AG10803 (cell line): ENCODE data around the gene SPR.

ENCODE experiments used
- DNase-seq: peaks from one replicate; pipeline ENCODE4 v3.0.0; 2010; ENCODE audit warnings: low read depth
- H3K4me3 ChIP-seq: 2 replicates; pipeline ENCODE4 v1.5.1; 2011; ENCODE audit warnings: mild to moderate bottlenecking, low read length, control low read depth
- TF ChIP-seq, protein P1 (sequence below): conservative IDR thresholded peaks from 2 replicates; pipeline ENCODE4 v1.5.1; 2011; ENCODE audit warnings: mild to moderate bottlenecking, low read length, control low read depth, inconsistent platforms

The SPR gene

DNA sequence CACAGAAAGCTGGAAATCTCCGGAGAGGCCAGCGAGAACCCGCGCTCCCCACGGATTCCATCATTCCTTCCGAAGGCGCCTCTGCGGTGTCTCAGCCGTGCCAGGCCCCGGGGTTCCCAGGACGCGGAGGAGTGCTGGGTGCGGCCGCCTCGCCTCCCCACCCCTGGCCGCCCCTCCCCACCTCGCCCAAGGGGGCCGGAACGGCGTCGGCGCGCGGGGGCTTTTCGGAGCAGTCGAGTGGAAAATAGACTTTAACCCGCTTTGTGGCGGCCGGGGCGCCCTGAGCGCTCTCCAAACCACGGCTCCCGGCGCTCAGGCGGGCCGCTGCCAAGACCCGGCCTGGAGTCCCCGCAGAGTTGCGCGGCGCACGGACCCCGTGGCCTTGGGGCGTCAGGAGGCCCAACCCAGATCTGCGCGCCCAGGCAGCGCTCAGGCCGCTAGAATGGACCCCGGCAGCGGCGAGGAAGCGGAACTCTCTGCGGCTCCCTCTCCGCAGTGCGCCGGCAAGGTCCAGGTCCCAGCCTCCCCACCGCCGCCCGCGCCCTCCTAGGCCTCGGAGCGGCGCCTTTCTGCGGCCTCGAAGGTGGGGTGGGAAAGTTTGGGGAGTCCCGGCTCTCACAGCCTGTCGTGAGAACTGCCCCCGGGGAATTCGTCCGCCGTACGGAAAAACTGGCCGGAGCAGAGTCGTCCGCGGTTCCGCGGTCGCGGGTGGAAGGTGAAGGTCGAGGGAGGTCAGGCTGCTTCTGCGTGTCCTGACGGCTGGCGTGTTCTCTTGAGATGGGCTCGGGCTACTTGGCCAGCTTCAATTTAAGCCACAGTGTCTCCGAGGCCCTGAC is 28.9 kb downstream of the SPR start:
- TF ChIP-seq, protein P1, sequence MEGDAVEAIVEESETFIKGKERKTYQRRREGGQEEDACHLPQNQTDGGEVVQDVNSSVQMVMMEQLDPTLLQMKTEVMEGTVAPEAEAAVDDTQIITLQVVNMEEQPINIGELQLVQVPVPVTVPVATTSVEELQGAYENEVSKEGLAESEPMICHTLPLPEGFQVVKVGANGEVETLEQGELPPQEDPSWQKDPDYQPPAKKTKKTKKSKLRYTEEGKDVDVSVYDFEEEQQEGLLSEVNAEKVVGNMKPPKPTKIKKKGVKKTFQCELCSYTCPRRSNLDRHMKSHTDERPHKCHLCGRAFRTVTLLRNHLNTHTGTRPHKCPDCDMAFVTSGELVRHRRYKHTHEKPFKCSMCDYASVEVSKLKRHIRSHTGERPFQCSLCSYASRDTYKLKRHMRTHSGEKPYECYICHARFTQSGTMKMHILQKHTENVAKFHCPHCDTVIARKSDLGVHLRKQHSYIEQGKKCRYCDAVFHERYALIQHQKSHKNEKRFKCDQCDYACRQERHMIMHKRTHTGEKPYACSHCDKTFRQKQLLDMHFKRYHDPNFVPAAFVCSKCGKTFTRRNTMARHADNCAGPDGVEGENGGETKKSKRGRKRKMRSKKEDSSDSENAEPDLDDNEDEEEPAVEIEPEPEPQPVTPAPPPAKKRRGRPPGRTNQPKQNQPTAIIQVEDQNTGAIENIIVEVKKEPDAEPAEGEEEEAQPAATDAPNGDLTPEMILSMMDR = no peak
- DNase-seq = no peak
- H3K4me3 ChIP-seq = no peak overlapping the region

DNA sequence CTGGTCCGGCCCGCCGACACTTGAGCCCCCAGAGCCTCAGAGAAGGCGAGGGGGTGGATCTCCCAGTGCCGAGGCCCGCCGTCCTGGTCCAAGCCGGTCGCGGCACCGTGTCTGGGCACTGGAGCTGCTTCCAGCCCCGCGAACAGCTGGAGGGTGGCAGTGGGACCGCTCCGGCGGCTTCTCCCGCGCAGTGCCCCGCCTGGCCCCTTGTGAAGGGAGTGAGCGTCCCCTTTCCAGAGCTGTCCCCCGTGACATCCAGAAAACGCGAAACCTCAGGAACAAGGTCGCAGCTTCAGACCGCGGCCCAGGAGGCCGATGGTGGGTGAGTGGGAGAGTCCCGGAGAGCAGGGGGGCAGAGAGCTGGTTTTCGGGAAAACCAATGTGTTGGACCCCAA is 29.5 kb downstream of the SPR start:
- no peak for DNase-seq
- TF ChIP-seq, protein P1 = no peak
- H3K4me3 ChIP-seq = no peak overlapping the region

DNA sequence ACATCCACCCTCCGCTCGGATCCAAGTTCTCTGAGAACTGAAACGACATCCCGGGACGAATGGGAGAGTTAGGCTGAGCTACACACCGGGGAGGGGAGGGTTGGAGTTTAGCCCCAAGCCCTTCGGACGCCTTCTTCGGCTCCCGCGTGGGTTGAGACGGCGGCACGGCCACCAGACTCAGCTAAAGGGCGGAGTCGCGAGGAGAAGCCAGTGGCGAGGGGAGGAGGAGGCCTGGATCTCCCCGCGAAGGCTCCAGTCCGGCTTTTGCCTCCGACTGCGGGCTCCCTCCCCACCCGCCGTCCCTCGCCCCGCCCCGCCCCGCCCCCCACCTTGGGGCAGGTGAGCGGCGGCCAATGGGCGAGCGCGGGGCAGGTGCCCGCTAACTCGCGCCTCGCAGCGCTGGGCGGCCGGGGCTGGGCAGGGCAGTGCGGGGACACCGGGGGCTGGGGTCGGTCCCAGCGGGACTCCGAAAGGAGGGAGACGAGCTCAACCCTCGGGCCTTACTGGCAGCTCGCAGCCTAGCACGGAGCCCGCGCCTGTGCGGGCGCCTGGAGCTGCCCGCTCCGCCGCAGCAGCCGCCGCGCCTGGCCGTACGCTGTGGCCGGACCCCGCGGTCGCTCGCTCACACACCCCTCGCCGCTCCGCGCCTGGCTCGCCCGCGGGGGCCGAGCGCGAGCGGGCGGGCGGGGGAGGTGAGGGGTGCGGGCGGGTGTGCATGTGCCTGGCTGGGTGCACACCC is 30.1 kb downstream of the SPR start, which contains the start of gene EMX1:
EMX1 (plus strand) TSS at position 382 of the 739 bp plus-strand sequence; CDS start at position 716, 334 bp downstream.
- TF ChIP-seq, protein P1 = no peak
- H3K4me3 ChIP-seq = no peak within 1 kb of the TSS
- DNase-seq = no peak

DNA sequence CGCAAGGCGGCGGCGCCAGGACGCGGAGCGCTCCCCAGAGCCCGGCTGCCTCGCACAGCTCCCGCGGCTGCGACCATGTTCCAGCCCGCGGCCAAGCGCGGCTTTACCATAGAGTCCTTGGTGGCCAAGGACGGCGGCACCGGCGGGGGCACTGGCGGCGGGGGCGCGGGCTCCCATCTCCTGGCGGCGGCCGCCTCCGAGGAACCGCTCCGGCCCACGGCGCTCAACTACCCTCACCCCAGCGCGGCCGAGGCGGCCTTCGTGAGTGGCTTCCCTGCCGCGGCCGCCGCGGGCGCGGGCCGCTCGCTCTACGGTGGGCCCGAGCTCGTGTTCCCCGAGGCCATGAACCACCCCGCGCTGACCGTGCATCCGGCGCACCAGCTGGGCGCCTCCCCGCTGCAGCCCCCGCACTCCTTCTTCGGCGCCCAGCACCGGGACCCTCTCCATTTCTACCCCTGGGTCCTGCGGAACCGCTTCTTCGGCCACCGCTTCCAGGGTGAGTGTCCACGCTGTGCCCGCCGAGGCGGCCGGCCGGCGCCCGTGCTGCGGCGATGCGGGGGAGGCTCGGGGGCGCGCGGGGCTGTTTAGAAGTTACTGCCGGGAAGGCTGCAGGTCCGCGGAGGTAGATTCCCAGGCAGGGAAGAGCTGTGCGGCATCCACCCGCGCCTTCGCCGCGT is 30.8 kb downstream of the SPR start:
- no peak for DNase-seq
- H3K4me3 ChIP-seq = no peak overlapping the region
- TF ChIP-seq, protein P1 = no peak

DNA sequence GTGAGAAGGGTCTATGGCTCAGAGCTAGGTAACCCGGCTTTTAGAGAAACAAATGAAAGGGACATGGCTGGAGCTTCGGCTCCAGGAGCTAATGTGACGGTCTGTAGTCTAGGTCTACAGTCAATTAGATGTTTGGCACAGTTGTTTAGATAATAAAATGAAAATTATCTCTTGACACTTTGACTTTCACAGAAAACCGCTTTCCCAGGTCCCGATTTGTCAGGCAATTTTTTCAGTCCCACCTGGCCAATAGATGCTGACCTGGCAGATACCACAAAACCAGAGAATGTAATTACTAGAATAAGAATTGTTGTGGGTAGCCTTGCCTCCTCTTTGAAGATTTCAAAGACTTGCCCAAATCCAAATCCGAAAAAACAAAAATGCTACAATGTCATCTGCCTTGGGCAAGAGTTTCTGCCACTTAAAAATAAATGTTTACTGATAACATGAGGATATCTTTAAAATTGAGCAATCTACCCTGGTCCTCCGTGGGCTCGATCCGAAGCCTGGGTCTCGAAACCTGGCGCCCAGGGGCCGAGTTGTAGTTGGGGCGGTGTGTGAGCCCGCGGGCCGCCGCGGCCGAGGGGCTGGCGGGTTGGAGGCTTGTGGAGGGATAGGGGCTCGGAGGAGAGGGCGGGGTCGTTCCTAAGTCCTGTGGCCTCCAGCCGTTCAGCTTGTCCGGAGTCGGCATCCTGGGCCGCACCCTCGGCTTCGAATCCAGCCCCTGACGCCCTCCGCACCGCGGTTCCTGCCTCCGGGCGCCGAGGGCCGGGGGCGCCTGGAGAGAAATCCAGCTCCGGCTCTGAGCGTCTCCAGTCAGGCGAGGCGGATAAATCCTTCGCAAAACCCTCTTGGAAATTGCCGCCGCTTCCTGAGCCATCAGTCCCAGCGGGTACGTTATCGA is 32.5 kb downstream of the SPR start:
- H3K4me3 ChIP-seq = no peak overlapping the region; the same call in 1 of the 2 replicates
- TF ChIP-seq, protein P1 = no peak
- no peak for DNase-seq

DNA sequence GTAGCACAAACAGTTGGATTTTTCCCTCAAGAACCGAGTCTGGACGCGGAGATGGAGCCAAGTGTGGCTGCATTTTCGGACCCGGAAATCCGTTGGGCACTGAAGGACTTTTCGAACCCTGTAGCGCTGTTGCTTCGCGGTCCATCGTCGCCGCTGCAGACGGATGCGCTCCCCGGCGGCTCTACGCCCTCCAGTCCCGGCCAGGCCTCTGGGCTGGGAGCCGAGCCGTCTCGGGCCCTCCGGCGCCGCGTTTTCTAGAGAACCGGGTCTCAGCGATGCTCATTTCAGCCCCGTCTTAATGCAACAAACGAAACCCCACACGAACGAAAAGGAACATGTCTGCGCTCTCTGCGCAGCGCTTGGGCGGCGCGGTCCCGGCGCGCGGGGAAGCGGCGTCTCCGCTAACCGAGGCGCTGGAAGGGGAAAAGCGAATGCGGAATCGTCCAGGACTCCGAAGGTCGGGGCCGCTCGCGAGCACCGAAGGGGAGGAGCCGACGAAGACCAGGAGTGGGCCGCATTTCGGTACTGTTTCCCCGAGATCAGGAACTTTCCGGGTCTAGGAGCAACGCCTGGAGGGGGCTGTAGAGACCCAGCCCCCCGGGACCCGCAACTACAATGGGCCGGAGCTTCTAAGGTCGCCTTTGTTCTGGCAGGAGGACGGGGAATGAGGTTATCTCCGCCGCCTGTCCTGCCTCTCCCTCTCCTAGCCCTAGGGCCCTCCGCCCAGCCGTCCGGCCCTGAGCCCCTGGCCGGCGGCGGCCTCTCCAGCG is 33.3 kb downstream of the SPR start:
- peak; percentile 16 for DNase-seq
- peak overlapping the region; percentile 2; the same call in 1 of the 2 replicates for H3K4me3 ChIP-seq
- TF ChIP-seq, protein P1 = no peak
